Mucosa of rectum (tissue), 2 donors: Measurements from ENCODE around the gene ANKFN1.

ENCODE experiments used
- H3K27ac ChIP-seq, 2 donors: one replicate each; pipeline ENCODE4 v1.7.0; 2013; ENCODE audit warnings: inconsistent platforms in 2 of 2, low read depth in 2 of 2, low read length in 2 of 2
- H3K27me3 ChIP-seq, 2 donors: one replicate each; pipeline ENCODE4 v1.7.0; 2013; ENCODE audit warnings: low read length in 2 of 2; ENCODE audit not compliant: control insufficient read depth in 2 of 2, insufficient read depth in 2 of 2
- H3K36me3 ChIP-seq, 2 donors: one replicate each; pipeline ENCODE4 v1.7.0; 2013; ENCODE audit warnings: low read length in 2 of 2; ENCODE audit not compliant: control insufficient read depth in 2 of 2, insufficient read depth in 2 of 2
- H3K4me1 ChIP-seq, 2 donors: one replicate each; pipeline ENCODE4 v1.7.0; 2013; ENCODE audit warnings: low read length in 2 of 2, mild to moderate bottlenecking in 1 of 2; ENCODE audit not compliant: control insufficient read depth in 2 of 2, insufficient read depth in 2 of 2
- H3K4me3 ChIP-seq, 2 donors: one replicate each; pipeline ENCODE4 v1.7.0; 2013; ENCODE audit warnings: low read length in 2 of 2
- H3K9ac ChIP-seq, 2 donors: one replicate each; pipeline ENCODE4 v1.7.0; 2013; ENCODE audit warnings: low read length in 2 of 2, low read depth in 1 of 2, mild to moderate bottlenecking in 1 of 2
- H3K9me3 ChIP-seq, 2 donors: one replicate each; pipeline ENCODE4 v1.7.0; 2013; ENCODE audit warnings: low read length in 2 of 2; ENCODE audit not compliant: control insufficient read depth in 2 of 2
- donor health status: healthy.
- donor health status: Normal muscosa, but diverticular disease.

ANKFN1 gene

GRCh38 chr17:56424543-56425044, 271.3 kb downstream of the ANKFN1 start:
- Histone ChIP-seq H3K4me1 (no peaks in the 10 kb centered on the region), H3K27me3 (no peaks in the 10 kb centered on the region), H3K27ac (no peak overlapping the region), H3K4me3 (no peak overlapping the region), H3K9ac (no peak overlapping the region), H3K36me3 (no peaks in the 10 kb centered on the region), H3K9me3 (no peaks in the 10 kb centered on the region)

- H3K36me3 ChIP-seq = no peaks in the 10 kb centered on the region
- H3K27me3 ChIP-seq = no peaks in the 10 kb centered on the region
- H3K4me1 ChIP-seq = no peaks in the 10 kb centered on the region
- no peak overlapping the region for H3K27ac ChIP-seq
- no peak overlapping the region for H3K4me3 ChIP-seq
- H3K9me3 ChIP-seq = no peaks in the 10 kb centered on the region
- no peak overlapping the region for H3K9ac ChIP-seq
Measured at GRCh38 chr17:56425483-56425882, 272.2 kb downstream of the ANKFN1 start.

GRCh38 chr17:56426901-56427300, 273.6 kb downstream of the ANKFN1 start:
- Histone ChIP-seq H3K27ac (no peak overlapping the region), H3K36me3 (no peaks in the 10 kb centered on the region), H3K27me3 (no peaks in the 10 kb centered on the region), H3K9me3 (no peaks in the 10 kb centered on the region), H3K4me3 (no peak overlapping the region), H3K4me1 (no peaks in the 10 kb centered on the region), H3K9ac (no peak overlapping the region)

GRCh38 chr17:56431736-56432135, 278.5 kb downstream of the ANKFN1 start:
- no peaks in the 10 kb centered on the region for H3K4me1 ChIP-seq
- no peak overlapping the region for H3K4me3 ChIP-seq

GRCh38 chr17:56432443-56432842, 279.2 kb downstream of the ANKFN1 start:
- Histone ChIP-seq H3K9ac (no peak overlapping the region), H3K27me3 (no peaks in the 10 kb centered on the region), H3K36me3 (no peaks in the 10 kb centered on the region), H3K9me3 (no peaks in the 10 kb centered on the region), H3K27ac (no peak overlapping the region), H3K4me3 (no peak overlapping the region), H3K4me1 (no peaks in the 10 kb centered on the region)

More at GRCh38 chr17:56431736-56432135, 278.5 kb downstream of the ANKFN1 start:
- Histone ChIP-seq H3K9me3 (no peaks in the 10 kb centered on the region), H3K9ac (no peak overlapping the region), H3K27ac (no peak overlapping the region), H3K36me3 (no peaks in the 10 kb centered on the region), H3K27me3 (no peaks in the 10 kb centered on the region)

- no peaks in the 10 kb centered on the region for H3K36me3 ChIP-seq
- no peak overlapping the region for H3K9ac ChIP-seq
Measured at GRCh38 chr17:56434610-56435009, 281.3 kb downstream of the ANKFN1 start.

GRCh38 chr17:56436142-56436541, 282.9 kb downstream of the ANKFN1 start:
- Histone ChIP-seq H3K27ac (no peak overlapping the region), H3K9me3 (no peaks in the 10 kb centered on the region), H3K9ac (no peak overlapping the region), H3K4me1 (no peaks in the 10 kb centered on the region), H3K4me3 (no peak overlapping the region), H3K27me3 (no peaks in the 10 kb centered on the region), H3K36me3 (no peaks in the 10 kb centered on the region)

More at GRCh38 chr17:56434610-56435009, 281.3 kb downstream of the ANKFN1 start:
- no peak overlapping the region for H3K27ac ChIP-seq
- H3K27me3 ChIP-seq = no peaks in the 10 kb centered on the region
- H3K4me1 ChIP-seq = no peaks in the 10 kb centered on the region
- H3K4me3 ChIP-seq = no peak overlapping the region
- H3K9me3 ChIP-seq = no peaks in the 10 kb centered on the region

GRCh38 chr17:56440419-56440818, 287.1 kb downstream of the ANKFN1 start:
- no peak overlapping the region for H3K4me3 ChIP-seq
- H3K27me3 ChIP-seq = no peaks in the 10 kb centered on the region
- H3K4me1 ChIP-seq = no peaks in the 10 kb centered on the region
- no peak overlapping the region for H3K9ac ChIP-seq
- H3K27ac ChIP-seq = no peak overlapping the region
- H3K36me3 ChIP-seq = no peaks in the 10 kb centered on the region
- H3K9me3 ChIP-seq = no peaks in the 10 kb centered on the region

- H3K27ac ChIP-seq = no peak overlapping the region
- H3K9me3 ChIP-seq = no peaks in the 10 kb centered on the region
- H3K36me3 ChIP-seq = no peaks in the 10 kb centered on the region
- H3K4me3 ChIP-seq = no peak overlapping the region
- H3K9ac ChIP-seq = no peak overlapping the region
- H3K27me3 ChIP-seq = no peaks in the 10 kb centered on the region
- no peaks in the 10 kb centered on the region for H3K4me1 ChIP-seq
Measured at GRCh38 chr17:56441308-56441707, 288.0 kb downstream of the ANKFN1 start.

- Histone ChIP-seq H3K27me3 (no peaks in the 10 kb centered on the region), H3K4me3 (no peak overlapping the region), H3K9me3 (no peaks in the 10 kb centered on the region), H3K27ac (no peak overlapping the region), H3K9ac (no peak overlapping the region), H3K4me1 (no peaks in the 10 kb centered on the region), H3K36me3 (no peaks in the 10 kb centered on the region)
Measured at GRCh38 chr17:56445692-56446411, 292.6 kb downstream of the ANKFN1 start.
